Measurements from ENCODE around the gene CYSRT1.

GRCh38 chr9:137234055-137234697, 9.2 kb downstream of the CYSRT1 start:
- TF ChIP-seq POLR2A (IDR thresholded peaks at IDR 0.05) (no peak), CTCF (IDR thresholded peaks at IDR 0.05) (no peak)
